ENCODE results near the gene ZCCHC24.

The ZCCHC24 gene

GRCh38 chr10:79393924-79394610 lies 51.4 kb downstream of the ZCCHC24 start:
- DNase-seq (ENCODE audit: low read depth), result no peak
- TF ChIP-seq CTCF (IDR thresholded peaks at IDR 0.05; ENCODE audit: low read depth, low read length, missing control alignments), result no peak
- H3K4me3 ChIP-seq (ENCODE audit: low read depth, low read length), result no peak overlapping the region

GRCh38 chr10:79393221-79393923 lies 52.1 kb downstream of the ZCCHC24 start:
- H3K4me3 ChIP-seq (ENCODE audit: low read depth, low read length), result no peak overlapping the region
- no peak for DNase-seq (ENCODE audit: low read depth)
- TF ChIP-seq CTCF (IDR thresholded peaks at IDR 0.05; ENCODE audit: low read depth, low read length, missing control alignments), result no peak

- no peak for DNase-seq (ENCODE audit: low read depth)
- TF ChIP-seq CTCF (IDR thresholded peaks at IDR 0.05; ENCODE audit: low read depth, low read length, missing control alignments), result no peak
- no peak overlapping the region for H3K4me3 ChIP-seq (ENCODE audit: low read depth, low read length)
Observed at GRCh38 chr10:79392506-79393176, 52.8 kb downstream of the ZCCHC24 start.

GRCh38 chr10:79392020-79392398 lies 53.4 kb downstream of the ZCCHC24 start:
- no peak overlapping the region for H3K4me3 ChIP-seq (ENCODE audit: low read depth, low read length)
- TF ChIP-seq CTCF (IDR thresholded peaks at IDR 0.05; ENCODE audit: low read depth, low read length, missing control alignments), result no peak
- no peak for DNase-seq (ENCODE audit: low read depth)

GRCh38 chr10:79391231-79392019 lies 54.0 kb downstream of the ZCCHC24 start:
- no peak overlapping the region for H3K4me3 ChIP-seq (ENCODE audit: low read depth, low read length)
- TF ChIP-seq CTCF (IDR thresholded peaks at IDR 0.05; ENCODE audit: low read depth, low read length, missing control alignments), result no peak
- DNase-seq (ENCODE audit: low read depth), result no peak

- no peak for DNase-seq (ENCODE audit: low read depth)
- no peak overlapping the region for H3K4me3 ChIP-seq (ENCODE audit: low read depth, low read length)
- TF ChIP-seq CTCF (IDR thresholded peaks at IDR 0.05; ENCODE audit: low read depth, low read length, missing control alignments), result peak; percentile 32
Observed at GRCh38 chr10:79390551-79391229, 54.7 kb downstream of the ZCCHC24 start.
